CD4-positive, alpha-beta T cell treated with Interleukin-15 for 4 hours (primary cell): Measurements from ENCODE around the gene CALM1.

Experiments
- DNase-seq: peaks from one replicate; pipeline ENCODE4 v3.0.0-alpha.2; 2020; ENCODE audit warnings: low spot score

CALM1 gene

DNA sequence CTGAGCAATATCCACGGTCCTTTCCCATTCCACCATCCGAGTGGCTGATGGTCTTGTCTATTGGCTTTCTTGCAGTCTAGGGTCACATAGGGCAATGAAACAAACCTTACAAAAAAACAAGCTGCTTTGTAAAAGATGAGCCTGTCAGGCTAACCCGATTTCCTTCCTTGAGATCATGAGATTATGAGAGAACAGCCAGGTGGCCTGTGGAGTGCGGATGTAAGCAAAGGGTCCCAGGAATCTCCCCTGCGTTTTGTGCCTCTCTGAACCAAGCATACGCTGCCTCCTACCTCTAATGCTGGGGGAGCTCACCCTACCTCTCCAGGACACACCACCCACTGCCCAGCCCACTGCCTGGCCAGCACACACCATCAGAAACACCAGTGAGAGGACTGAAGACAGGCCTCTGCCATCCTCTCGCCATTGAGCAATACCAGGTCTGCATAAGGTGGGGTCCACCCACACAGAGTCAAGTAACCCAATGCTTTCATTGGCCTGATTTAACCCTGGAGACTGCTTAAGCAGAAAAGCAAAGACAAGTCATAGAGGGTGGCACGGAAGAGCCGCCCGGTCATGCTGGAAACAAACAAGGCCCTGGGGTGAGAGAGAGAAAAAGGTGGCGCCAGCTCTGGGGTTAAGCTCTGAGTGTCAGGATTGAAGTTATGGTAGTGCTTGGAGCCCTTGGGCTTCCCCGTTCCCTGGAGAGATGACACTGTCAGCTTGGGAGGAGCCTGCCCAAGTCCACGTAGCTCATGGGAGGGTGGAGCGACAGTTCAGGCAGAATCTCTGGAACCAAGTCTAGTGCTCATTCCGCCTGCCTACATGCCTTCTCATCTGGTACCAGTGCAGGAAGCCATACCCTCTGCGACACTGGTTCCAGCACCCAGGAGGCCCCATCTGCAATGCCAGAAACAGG, 46.6 kb downstream of the CALM1 start:
- DNase-seq = no peak

DNA sequence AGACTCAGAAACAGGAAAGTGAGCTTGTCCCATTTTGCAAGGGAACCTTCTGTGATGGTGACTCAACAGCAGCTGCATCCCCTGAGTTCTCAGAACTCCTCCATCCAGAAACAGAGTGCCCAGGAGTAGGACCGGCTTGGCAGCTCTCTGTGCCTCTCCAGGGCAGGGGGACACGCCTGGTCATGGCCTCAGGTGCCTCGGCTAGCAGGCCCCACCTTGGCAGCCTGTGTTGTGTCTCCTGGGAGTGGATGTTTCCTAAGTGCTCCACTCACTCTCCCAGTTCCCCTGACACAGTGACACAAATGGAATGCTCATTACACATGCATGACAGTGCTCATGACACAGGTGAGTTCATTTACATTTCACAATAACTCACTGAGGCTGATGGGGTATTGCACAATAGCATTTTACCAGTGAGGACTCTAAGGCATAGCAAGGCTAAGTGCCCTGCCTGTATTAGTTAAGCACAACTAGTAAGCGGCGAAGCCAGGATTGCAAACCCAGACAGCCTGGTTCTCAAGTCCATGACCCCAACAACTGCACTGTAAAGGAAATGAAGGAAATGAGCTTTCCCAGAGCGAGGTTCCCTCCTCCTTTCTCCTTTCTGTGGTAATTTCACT, 47.4 kb downstream of the CALM1 start:
- no peak for DNase-seq

DNA sequence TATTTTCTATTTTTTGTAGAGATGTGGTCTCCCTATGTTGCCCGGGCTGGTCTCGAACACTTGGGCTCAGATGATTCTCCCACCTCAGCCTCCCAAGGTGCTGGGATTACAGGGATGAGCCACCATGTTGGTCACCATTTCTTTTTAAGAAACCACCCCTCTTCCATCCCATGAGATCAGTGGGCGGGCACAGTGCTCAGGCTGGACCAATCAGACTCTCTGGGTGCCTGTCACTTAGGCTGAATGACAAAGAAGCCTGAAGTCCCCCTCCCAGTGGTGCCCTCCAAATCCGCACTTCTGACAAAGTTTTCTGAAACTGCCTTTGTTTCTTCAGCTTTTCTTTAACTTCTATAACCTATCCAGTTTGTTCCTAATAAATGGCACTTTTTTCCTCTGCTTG, 48.2 kb downstream of the CALM1 start:
- DNase-seq = no peak

DNA sequence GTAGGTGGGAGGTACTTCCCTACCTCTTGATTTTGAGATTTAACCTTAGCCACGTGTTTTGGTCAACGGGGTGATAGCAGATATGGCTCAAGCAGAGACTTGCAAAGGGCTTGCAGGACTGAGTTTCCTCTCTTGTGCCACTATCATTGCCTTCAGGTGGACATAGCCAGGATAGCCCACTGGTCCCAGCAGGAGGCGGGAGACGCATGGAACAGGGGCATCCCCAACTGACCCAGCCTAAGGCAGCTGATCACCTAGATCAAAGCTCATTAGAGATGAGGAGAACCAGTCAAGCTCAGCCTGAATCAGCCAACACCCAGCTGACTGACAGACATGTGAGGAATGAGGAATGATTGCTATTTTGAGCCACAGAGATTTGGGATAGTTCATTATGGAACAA, 49.6 kb downstream of the CALM1 start:
- DNase-seq = no peak

DNA sequence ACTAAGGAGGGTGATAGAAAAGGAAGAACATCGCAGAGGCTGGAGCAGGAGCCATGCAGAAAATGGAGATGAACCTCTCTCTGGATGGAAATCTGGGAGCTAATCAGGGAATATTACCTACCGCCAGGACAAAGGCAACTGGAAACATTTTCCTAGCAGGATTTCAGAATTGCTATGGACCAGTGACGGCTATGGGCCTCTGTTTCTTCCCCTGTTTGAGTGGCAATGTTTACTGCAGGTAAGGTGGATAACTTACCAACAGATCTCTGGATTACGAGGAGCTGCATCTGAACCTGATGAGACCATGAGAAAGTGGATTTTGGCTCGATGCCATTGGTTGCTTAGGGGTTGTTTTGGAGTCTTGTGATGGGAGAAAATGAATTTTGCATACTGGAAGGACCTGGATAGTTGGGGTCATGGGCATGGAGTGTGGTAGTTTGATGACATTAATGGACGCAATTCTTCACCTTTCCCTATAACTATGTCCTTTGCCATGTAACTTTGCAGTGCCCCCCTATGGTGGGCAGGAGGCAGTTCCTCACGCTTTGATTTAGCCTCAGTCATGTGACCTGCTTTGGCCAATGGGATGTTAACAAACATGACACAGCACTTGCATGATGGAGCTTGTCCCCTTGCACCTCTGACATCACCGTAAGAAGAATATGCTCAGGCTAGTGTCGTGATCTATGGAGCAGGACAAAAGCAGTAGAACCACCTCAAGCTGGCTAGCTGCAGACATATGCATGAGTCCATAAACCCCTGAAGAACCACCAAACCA, 51.1 kb downstream of the CALM1 start:
- DNase-seq = no peak

DNA sequence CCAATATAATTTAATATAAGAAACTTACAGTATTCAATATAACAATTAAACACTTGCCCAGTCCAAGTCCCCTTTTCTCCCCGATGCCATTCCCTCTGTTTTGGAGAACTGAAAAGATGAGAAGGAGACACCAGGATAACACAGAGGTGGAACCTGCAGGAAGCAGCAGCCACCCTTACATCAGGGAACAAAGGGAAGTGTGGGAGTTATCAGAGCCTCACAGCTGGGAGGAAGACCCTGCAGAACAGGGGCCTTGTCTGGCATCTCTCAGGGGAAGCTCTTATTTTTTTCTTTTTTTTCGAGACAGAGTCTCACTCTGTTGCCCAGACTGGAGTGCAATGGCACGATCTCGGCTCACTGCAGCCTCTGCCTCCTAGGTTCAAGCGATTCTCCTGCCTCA, 52.6 kb downstream of the CALM1 start:
- no peak for DNase-seq

DNA sequence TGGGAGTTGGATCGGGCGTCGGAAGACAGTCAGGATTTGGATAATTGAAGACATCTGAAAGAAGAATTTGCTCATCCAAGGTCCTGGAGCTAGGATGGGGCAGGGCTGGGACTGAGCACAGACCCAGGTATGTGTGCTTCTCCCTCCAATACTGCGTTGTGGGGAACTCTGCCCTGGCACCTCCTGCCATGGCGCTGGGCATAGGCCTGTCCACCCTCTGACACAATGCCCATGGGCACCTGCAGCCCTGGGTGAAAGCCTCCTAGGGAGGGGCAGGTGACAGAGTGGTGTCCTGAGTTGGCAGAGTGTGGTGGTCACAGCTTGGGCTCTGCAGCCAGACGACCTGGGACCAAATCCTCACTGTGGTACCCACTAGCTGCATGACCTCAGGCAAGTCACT, 53.3 kb downstream of the CALM1 start:
- no peak for DNase-seq

DNA sequence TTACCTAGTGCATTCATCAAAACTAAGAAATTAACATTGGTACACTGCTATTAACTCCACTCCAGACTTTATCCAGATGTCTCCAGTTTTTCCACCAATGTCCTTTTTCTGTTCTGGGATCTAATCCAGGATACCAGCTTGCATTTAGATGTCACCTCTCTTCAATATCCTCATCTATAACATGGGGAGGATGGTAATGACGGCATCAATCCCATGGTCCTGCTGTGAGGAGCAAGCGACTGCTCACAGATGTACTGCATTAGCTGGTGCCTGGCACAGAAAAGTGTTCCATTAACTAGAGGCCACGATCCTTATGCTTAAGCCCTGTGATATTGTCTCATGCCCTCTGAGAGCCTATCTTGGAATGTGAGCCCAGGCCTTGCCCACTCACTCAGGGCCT, 53.8 kb downstream of the CALM1 start:
- no peak for DNase-seq

DNA sequence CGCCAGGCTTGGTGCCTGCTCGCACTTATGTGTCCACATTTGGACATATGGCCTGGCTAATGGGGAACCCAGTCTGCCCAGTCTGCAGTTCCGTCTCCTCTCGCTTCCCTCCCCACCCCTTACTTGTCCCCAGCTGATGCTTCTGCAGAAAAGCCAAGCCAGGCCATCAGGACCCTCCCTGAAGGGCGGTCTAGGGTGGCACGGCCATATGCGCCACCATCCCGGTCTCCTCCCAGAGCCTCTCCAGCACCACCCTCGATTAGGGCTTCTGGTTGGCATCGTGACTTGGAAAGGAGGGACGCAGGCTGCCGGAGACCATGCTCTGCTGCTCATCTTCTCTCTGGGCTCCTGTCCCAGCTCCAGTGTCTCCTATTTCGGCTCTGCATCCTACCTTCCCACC, 54.6 kb downstream of the CALM1 start:
- DNase-seq = no peak

DNA sequence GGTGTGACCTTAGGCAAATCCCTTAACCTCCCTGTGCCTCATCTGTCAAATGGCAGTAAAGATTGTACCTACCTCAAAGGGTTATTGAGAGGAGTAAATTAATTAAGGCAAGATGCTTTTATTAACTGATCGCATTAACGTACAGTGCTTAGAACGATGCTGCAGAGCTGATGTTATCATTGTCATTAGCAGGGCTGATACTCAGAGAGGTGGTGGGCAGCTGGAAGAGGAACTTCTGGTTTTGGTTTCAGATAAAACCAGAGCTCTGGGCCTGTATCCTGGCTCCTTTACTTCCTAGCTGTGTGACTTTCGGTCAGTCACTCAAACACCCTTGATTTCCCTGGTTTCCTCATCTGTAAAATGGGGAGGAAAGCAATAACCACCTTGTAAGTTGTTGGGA, 55.1 kb downstream of the CALM1 start:
- no peak for DNase-seq

DNA sequence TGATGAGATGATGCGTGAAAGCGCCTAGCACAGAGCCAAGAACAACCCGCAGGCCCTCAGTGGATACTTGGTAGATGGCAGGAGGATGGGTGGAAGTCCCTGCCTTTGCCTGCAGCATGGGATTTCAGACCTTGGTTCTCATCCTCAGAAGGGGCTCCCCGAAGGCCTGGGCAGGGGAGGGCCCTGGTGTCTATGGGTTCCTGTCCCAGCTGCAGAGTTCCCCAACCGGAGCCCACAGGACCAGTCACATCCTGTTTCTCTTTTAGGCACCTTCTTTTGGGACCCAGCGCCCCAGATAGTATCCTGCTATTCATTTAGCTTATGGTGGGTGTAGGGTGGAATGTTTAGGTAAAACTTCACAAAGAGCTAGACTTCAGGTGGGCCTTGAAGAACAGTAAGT, 55.5 kb downstream of the CALM1 start:
- no peak for DNase-seq

DNA sequence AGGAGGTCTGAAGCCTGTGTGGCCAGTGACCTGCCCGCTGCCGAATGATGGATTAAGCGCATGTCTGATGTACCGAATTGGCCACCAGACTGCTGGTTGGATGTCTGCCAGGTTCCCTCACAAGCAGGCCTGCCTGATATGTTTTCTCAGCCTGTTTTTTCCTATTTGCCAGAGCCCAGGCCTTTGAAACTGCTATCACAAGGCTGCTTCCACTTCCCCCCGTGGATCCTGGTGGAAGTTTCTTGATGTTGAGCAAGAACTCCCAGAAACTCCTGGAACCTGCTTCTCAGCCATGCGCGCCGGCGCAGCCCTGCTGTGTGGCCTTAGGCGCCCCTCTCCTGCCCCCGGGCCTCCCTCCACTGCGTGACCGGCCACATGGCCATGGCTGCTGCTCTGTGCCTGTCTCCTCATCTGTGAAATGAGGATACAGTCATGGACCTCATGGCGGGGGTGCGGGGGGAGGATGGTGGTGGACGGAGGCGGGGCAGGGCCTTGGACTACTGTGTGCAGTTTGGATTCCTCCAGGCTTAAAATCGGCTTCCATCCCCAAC, 56.6 kb downstream of the CALM1 start:
- no peak for DNase-seq

DNA sequence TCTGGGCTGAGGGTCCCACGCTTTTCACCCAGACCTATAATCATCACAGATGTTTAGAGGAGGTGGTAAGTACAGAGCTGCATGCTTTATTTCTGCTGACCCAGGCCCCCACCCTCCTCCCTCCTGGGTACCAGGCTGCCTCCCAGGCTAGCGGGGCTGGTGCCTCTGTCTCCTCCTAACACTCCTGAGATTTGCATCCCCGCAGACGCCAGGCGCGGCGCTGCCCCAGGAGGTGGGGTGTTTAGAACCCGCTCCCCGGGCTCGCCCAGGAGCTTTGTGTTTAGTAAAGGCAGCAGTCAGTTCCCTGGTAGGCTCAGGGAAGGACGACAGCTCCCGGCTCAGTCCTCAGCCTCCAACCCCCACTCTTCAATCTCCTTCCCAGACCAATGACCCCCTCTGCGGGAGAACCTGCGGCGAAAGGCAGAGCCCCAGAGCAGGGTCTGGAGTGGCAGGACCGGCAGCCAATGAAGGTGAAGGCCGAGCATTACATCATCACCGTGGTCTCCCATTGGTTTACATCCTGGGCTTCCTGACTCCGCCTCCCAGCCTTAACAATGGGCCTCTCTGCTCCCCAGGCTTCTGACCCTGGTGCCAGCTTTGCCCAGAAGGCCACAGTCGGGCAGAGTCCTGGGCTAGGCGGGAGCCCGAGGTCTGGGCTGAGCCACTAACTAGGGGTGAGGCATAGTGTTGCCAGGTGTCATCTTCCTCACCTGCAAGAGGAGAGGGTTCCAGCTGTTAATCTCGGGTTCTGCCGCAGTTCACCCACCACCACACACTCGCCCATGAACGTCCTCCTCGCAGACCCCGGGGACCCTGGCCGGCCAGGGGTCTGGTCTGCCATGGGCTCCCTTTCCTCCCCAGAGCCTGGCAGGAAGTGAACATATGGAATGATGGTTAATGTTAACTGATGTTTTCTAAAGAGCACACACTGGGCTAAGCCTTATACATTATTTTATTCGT, 57.5 kb downstream of the CALM1 start:
- DNase-seq = no peak

DNA sequence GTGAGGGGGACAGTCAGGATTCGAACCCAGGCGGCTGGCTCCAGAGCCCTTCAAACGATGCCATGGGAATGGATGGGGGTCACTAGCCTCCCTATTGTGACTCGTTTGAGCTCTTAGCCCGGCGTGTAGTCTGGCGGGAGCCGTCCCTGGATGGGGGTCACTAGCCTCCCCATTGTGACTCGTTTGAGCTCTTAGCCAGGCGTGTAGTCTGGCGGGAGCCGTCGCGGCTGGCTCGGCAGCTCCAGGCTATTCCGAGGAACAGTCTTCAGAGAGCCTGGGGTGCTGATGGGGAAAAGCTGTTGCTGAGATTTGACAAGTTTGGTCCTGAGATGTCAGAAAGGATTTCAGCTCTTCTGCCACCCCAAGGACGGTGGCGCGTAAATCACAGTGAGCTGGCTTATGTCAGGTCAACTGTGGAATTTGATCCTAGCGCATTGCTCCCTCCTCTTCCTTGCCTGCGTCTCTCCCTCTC, 58.3 kb downstream of the CALM1 start:
- no peak for DNase-seq

DNA sequence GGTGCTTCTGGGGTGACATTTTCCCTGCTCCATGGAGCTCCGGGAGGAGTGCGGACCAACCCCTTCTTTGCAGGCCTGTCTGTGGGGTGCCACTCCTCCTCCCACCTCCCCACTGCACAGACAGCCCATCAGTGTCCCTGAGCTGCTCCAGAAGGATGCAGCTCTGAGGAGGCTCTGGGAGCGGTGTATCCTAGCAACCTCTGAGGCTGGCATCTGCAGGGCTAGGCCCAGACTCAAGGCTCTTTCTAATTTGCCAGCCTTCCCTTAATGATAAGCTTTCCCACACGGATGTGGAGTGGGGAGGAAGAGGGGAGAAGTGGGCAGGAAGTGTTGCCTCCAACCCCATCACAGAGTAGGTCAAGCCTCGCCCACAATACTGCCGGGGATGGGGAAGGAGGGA, 59.7 kb downstream of the CALM1 start:
- DNase-seq = no peak

DNA sequence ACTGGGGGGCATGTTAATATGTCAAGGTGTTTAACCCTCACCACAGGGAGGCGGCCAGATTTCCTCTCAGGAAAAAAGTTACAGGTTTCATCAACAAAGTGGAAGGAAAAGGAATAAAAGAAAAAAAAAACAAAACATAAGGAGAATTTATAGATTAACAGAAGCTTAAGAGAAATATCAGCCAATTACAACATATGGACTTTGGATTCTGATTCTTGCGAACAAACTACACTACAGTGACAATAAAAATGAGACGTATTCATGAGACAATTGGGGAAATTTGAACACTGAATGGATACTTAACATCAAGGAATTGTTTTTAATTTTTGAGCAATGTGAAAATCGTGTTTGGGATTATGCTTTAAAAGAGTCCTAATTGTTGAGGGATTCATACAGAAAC, 60.4 kb downstream of the CALM1 start:
- DNase-seq = no peak
